CD4-positive, alpha-beta T cell (primary cell): ENCODE data around the gene SORD. TPM values are rescaled to one million over a fixed set of nuclear protein-coding genes. Genes with fewer than 3 reads are reported as not detected.
"Not testable (repeated sequence)": the region's sequence is repeated elsewhere in the genome, so short reads cannot be mapped to it uniquely, and the experiment has no call there.

Experiments used
- ATAC-seq: fragments of 200-7000 bp; cut with Tn5 transposase; one replicate; pipeline ENCODE4 v1.10.0; 2022; ENCODE audit warnings: mild to moderate bottlenecking; ENCODE audit not compliant: poor library complexity
- CTCF ChIA-PET: fragments of 350-600 bp; sonication (Branson Sonifier 250); formaldehyde crosslinking; loops from one replicate; lab custom pipeline; 2021; ENCODE audit warnings: antibody characterized with exemption, inconsistent platforms; lab: Charles Lee
- POLR2A ChIA-PET: fragments of 350-600 bp; sonication (Branson Sonifier 250); formaldehyde crosslinking; loops from one replicate; lab custom pipeline; 2021; ENCODE audit warnings: antibody characterized with exemption, inconsistent platforms; lab: Charles Lee
- DNase-seq, 14 experiments: peaks; one replicate each; pipeline ENCODE4 v3.0.0-alpha.2; 2013 to 2020; ENCODE audit warnings: mixed read lengths in 2 of 14
- H3K27ac ChIP-seq, 2 donors: one replicate each; pipeline versions ENCODE4 v1.5.1 to v1.7.0; 2013; ENCODE audit warnings: low read length in 2 of 2, low read depth in 1 of 2, mild to moderate bottlenecking in 1 of 2
- H3K27me3 ChIP-seq, 2 experiments: 1 replicate in 1 of 2; 2 replicates in 1 of 2; pipeline versions ENCODE4 v1.6.1 to v1.7.0; 2013; ENCODE audit warnings: low read length in 2 of 2, control low read depth in 1 of 2, mild to moderate bottlenecking in 1 of 2, moderate library complexity in 1 of 2; ENCODE audit not compliant: insufficient read depth in 2 of 2, control insufficient read depth in 1 of 2
- H3K36me3 ChIP-seq: one replicate; pipeline ENCODE4 v1.6.1; 2013; ENCODE audit warnings: low read length, control low read depth; ENCODE audit not compliant: insufficient read depth
- H3K4me1 ChIP-seq: one replicate; pipeline ENCODE4 v1.6.1; 2013; ENCODE audit warnings: low read length, control low read depth; ENCODE audit not compliant: insufficient read depth
- H3K4me3 ChIP-seq: one replicate; pipeline ENCODE4 v1.5.1; 2013; ENCODE audit warnings: mild to moderate bottlenecking, low read length, moderate library complexity
- H3K9me3 ChIP-seq, 2 experiments: 1 replicate in 1 of 2; 2 replicates in 1 of 2; pipeline versions ENCODE4 v1.6.1 to v1.7.0; 2013; ENCODE audit warnings: low read length in 2 of 2, mild to moderate bottlenecking in 2 of 2, control low read depth in 1 of 2, moderate library complexity in 1 of 2; ENCODE audit not compliant: control insufficient read depth in 1 of 2, insufficient read depth in 1 of 2
- H3K27ac Mint-ChIP-seq: one replicate; pipeline ENCODE4 v1.8.0; 2020; ENCODE audit warnings: mixed read lengths
- H3K27me3 Mint-ChIP-seq: one replicate; pipeline ENCODE4 v1.8.0; 2021; ENCODE audit warnings: mixed read lengths
- H3K36me3 Mint-ChIP-seq: one replicate; pipeline ENCODE4 v1.8.0; 2021; ENCODE audit warnings: low read depth, mixed read lengths
- H3K4me1 Mint-ChIP-seq: one replicate; pipeline ENCODE4 v1.8.0; 2021; ENCODE audit warnings: low read depth, mixed read lengths
- H3K4me3 Mint-ChIP-seq: one replicate; pipeline ENCODE4 v1.8.0; 2020; ENCODE audit warnings: mild to moderate bottlenecking, mixed read lengths
- H3K9me3 Mint-ChIP-seq: one replicate; pipeline ENCODE4 v1.8.0; 2020; ENCODE audit warnings: mixed read lengths
- intact Hi-C, 2 experiments: fragments of 100-400 bp; cut with DNase I in 1 of 2; cut with micrococcal nuclease in 1 of 2; formaldehyde crosslinking; loops; one replicate each; pipeline versions ENCODE4 v1.15.1 to v1.9.0; 2023 to 2025; cut with DNase I, micrococcal nuclease
- total RNA-seq, 174 experiments: library from RNA in 2 of 174; stranded (reverse) in 2 of 174; gene quantifications; one replicate each; pipeline ENCODE4 v1.2.3 and lab custom pipeline; 2021 to 2026
- TF ChIP-seq, protein P1 (sequence below): fragments of 200-600 bp; IDR thresholded peaks from one replicate; pipeline ENCODE4 v1.8.0; 2022; ENCODE audit warnings: antibody characterized with exemption, mild to moderate bottlenecking

Gene SORD
- total RNA-seq, 2 experiments from 2014 or later, result 1.7 to 1.8 TPM

DNA sequence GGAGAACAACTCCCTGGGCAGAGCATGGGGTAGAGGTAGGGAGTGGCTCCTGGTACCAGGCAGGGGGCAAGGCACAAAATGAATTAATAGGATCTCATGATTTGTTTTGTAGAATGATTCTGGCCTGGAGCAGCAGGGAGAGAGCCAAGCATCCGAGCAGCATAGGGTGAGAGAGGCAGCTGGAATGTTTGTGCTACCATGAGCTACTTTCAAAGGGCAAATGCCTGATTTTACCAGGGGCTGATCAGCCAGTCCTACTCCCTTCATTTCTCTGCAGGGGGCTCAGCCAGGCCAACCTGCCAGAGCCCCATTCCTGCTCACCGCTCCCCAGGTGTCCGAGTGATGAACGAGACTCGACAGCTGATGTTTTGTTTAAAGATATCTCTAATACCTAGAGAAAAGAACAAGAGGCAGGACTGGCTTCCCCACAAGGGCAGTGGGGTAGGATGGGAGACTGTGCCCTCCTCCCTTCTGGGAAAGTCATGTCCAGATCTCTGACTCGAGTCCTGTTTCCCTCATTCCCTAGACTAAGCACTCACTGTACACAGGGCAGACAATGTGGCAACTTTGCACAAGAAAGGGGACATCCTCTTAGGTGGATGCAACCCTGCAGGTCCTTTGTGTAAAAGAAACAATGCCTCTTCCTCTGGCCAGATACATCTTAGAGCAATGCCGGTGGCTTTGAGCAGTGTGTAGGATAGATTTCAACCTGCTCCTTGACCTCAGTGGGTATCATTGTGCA, 78.1 kb downstream of the SORD start:
- Histone ChIP-seq H3K4me1 (no peaks in the 10 kb centered on the region), H3K27me3 (peaks cover 0 to 2% of the 10 kb centered on the region in 2 experiments), H3K9me3 (peaks cover 0 to 2% of the 10 kb centered on the region in 2 experiments), H3K36me3 (no peaks in the 10 kb centered on the region), H3K27ac (no peak overlapping the region), H3K4me3 (no peak overlapping the region)
- no peak overlapping the region for H3K4me3 Mint-ChIP-seq
- TF ChIP-seq, protein P1, sequence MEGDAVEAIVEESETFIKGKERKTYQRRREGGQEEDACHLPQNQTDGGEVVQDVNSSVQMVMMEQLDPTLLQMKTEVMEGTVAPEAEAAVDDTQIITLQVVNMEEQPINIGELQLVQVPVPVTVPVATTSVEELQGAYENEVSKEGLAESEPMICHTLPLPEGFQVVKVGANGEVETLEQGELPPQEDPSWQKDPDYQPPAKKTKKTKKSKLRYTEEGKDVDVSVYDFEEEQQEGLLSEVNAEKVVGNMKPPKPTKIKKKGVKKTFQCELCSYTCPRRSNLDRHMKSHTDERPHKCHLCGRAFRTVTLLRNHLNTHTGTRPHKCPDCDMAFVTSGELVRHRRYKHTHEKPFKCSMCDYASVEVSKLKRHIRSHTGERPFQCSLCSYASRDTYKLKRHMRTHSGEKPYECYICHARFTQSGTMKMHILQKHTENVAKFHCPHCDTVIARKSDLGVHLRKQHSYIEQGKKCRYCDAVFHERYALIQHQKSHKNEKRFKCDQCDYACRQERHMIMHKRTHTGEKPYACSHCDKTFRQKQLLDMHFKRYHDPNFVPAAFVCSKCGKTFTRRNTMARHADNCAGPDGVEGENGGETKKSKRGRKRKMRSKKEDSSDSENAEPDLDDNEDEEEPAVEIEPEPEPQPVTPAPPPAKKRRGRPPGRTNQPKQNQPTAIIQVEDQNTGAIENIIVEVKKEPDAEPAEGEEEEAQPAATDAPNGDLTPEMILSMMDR, result no peak
- DNase-seq (no peak), ATAC-seq (no peak)
- ChIA-PET CTCF (no interaction called here), POLR2A (no interaction called here)
- H3K27me3 Mint-ChIP-seq, result peaks cover 34% of the 10 kb centered on the region
- no peak overlapping the region for H3K27ac Mint-ChIP-seq
- no peaks in the 10 kb centered on the region for H3K9me3 Mint-ChIP-seq
- no peaks in the 10 kb centered on the region for H3K4me1 Mint-ChIP-seq
- no peaks in the 10 kb centered on the region for H3K36me3 Mint-ChIP-seq
- intact Hi-C loops, result no loop called here

DNA sequence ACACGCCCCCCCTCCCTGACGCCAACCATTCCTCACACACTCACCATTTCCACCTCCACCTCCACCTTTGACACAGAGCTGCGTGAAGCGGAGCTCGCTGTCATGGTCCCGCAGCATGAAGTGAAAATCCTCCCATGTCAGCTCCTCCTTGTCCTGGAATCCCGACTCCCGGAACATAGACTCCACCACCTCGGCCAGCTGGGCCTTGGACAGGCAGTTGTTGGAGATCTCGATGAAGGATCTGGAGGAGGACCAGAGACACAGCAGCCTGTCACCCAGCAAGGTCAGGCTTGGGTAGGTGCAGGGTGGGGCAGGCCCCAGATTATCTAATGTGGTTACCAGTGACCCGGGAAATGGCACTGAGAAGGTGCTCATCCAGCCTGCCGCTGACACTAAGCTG, 78.8 kb downstream of the SORD start:
- DNase-seq (no peak), ATAC-seq (no peak)
- Mint-ChIP-seq H3K4me3 (no peak overlapping the region), H3K9me3 (no peaks in the 10 kb centered on the region), H3K4me1 (no peaks in the 10 kb centered on the region), H3K27ac (no peak overlapping the region), H3K36me3 (no peaks in the 10 kb centered on the region), H3K27me3 (peaks cover 41% of the 10 kb centered on the region)
- Histone ChIP-seq H3K4me3 (no peak overlapping the region), H3K36me3 (no peaks in the 10 kb centered on the region), H3K4me1 (no peaks in the 10 kb centered on the region), H3K27me3 (peaks cover 0 to 3% of the 10 kb centered on the region in 2 experiments), H3K9me3 (peaks cover 0 to 6% of the 10 kb centered on the region in 2 experiments), H3K27ac (no peak overlapping the region)
- POLR2A ChIA-PET, result no interaction called here
- intact Hi-C loops, result no loop called here
- TF ChIP-seq, protein P1, result no peak
- CTCF ChIA-PET, result no interaction called here

GRCh38 chr15:45102226-45102625, 79.2 kb downstream of the SORD start:
- ChIA-PET POLR2A (no interaction called here), CTCF (no interaction called here)
- no peaks in the 10 kb centered on the region for H3K36me3 ChIP-seq
- H3K9me3 ChIP-seq, result peaks cover 0 to 6% of the 10 kb centered on the region in 2 experiments
- H3K4me3 ChIP-seq, result no peak overlapping the region
- H3K9me3 Mint-ChIP-seq, result no peaks in the 10 kb centered on the region
- H3K4me3 Mint-ChIP-seq, result no peak overlapping the region
- no peak overlapping the region for H3K27ac Mint-ChIP-seq
- no peaks in the 10 kb centered on the region for H3K4me1 ChIP-seq
- H3K36me3 Mint-ChIP-seq, result no peaks in the 10 kb centered on the region
- ATAC-seq (no peak), DNase-seq (no peak)
- peaks cover 0 to 3% of the 10 kb centered on the region in 2 experiments for H3K27me3 ChIP-seq
- intact Hi-C loops, result no loop called here
- no peak overlapping the region for H3K27ac ChIP-seq
- peaks cover 46% of the 10 kb centered on the region for H3K27me3 Mint-ChIP-seq
- no peaks in the 10 kb centered on the region for H3K4me1 Mint-ChIP-seq
- TF ChIP-seq, protein P1, result no peak

DNA sequence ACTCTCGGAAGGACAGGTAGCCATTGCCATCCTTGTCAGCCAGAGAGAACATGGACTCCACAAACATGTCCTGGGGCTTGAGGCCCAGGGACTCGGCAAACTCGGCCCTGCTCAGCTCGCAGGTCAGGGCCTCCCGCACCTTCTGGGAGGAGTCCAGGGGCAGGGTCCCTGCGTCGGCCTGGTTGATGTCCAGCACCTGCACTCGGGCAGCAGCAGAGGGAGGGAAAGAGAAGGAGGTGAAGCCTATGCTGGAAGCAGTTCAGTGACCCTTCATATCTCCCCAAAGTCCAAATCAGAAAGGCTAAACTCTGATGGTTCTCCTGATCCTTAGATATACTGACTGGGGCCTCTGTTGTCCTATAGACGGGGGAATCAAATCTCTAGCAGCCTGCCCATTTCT, 81.2 kb downstream of the SORD start:
- H3K27me3 Mint-ChIP-seq, result peaks cover 55% of the 10 kb centered on the region
- POLR2A ChIA-PET, result not testable (repeated sequence)

More for the DNA sequence above, 81.2 kb downstream of the SORD start:
- CTCF ChIA-PET, H3K4me3 ChIP-seq, ATAC-seq, intact Hi-C loops, H3K27ac Mint-ChIP-seq, H3K4me1 Mint-ChIP-seq, DNase-seq, H3K4me1 ChIP-seq, H3K27me3 ChIP-seq, H3K9me3 Mint-ChIP-seq, H3K36me3 Mint-ChIP-seq, H3K4me3 Mint-ChIP-seq, H3K27ac ChIP-seq, H3K36me3 ChIP-seq, H3K9me3 ChIP-seq: not testable (repeated sequence)
